ENCODE measurements around the gene RBP4.
"Not testable (repeated sequence)": the region's sequence is repeated elsewhere in the genome, so short reads cannot be mapped to it uniquely, and the experiment has no call there.

Gene RBP4

DNA sequence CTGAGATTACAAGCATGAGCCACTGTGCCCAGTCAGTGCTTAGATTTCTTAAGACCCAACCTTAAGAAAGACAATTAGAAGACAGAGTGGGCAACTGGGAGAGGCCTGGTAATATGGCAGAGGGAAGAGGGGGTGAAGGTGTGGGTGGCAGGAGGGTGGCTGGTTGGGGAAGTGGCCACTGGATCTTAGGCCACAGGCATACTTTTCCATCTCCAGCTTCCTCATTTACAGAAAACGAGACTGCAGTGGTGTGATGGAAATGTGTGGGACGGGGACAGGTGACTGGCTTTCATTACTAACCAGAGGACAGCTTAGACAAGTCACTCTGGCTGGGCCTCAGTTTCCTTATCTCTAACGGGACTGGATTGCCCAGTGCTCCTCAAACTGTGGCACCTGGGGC lies 35.6 kb downstream of the RBP4 start:
- no peak for DNase-seq

DNA sequence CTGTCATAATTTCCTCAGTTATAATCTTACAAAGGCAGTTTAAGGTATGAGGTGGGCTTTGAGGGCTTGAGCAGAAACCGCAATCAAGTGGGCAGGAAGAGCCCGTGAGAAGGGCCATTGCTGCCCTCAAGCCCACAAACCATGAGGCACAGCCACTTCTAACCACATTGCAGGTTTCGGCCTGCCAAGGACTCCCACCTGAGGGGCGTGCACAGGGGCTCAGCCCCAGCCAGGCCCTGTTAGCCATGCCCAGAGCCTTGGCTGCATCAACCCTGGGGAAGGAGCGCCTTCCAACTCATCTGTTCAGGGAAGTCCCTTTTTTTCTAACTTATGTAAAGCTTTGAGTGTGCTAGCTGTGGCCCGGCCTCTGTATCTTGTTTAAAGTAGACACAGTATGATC lies 40.5 kb downstream of the RBP4 start:
- DNase-seq: no peak

DNA sequence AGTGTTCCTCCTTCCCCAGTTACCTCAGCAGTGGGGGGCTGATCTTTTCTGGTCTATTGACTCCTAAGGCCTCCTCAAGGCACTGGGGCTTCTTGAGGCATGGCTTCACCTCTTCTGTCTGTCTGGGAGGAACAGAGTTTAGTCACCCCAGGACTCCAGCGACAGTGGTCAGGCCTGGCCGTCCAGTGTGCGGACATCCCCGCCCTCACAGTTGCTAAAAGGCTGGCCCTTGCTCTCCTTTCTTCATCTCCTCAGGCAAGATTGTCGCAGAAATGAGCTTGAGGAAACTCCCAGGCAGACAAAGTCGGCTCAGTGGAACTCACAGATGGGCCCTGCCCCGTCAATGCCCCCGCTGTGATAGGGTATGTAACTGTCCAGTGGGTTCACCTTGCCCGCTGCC lies 41.5 kb downstream of the RBP4 start:
- no peak for DNase-seq

DNA sequence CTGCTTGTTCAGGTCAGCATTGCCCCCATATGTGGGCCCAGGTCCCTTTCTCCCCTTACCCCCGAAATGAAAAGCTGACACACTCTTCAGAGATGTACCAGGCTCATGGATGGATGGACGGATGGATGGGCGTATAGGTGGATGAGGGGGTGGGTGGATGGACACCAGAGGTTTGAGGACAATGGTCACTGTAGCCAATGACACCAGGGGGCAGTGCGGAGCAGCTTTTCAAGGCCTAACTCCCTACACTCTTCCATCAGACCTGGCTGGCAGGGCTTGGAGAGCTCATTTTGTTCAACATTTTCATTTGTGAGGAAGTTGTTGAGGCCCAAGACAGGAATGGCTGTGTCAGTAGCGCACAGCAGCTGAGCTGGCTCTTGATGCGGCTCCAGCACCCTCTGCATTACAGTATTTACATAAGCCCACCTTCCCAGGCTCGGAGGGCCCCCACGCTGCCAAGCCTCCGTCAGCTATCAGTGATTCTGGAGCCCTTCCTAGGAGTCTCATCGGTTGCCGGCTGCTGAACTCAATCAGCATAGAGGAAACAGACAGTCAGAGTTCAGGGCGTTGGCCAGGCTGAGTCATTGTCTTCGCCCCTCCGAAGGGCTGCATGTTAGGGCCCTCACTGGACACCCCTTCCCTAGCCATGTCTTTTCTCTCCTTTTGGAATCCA lies 46.1 kb downstream of the RBP4 start:
- peak; percentile 12 for DNase-seq

DNA sequence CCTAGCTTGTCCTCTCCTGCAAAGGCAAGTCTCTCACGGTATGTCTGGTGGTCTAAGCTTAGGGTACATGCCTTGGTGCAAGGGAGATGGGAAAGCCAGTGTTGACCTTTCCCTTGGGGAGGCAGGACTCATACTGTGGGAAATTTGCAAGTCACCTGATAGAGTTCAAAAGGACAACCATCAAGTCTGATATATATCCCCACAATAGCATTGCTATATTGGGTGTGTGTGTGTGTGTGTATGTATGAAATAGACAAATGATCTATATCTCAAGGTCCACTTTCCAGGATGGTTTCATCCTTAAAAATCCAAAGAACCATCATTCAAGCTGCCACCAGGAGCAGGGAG lies 46.7 kb downstream of the RBP4 start:
- no peak for DNase-seq

DNA sequence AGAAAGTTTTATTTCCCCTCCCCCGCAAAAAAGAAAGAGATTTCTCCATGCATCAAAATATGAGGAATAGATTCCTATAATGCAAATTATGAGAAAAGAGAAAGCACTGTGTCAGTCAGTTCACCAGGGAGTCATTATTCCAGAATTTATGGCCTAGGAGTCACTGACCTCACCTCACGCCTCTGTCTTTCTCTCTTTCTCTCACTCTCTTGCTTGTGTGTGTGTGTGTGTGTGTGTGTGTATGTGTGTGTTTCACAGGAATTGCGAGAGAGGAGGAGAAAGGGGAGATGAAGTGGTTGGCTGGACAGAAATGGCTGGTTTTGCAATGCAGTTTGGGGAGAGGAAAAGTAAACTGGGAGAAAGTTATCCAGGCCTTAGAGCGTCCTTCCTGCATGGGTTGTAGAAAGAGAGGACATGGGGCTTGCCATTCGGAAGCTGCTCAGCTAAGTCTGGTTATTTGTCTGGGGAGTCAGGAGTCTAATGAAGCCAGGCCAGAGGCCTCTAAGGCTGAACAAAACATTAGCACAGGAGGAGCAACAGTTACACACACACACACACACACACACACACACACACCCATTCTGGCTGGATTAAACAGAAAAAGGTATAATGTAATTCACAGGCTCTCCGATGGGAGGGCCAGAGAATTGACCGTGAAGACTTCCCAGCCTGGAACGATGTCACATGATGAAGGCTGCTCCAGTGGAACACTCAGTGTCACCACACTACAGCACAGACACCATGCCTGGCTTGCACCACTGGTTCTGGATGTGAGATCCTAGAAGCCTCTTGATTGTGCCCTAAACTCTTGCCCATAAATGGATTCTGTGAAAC lies 47.3 kb downstream of the RBP4 start:
- no peak for DNase-seq

DNA sequence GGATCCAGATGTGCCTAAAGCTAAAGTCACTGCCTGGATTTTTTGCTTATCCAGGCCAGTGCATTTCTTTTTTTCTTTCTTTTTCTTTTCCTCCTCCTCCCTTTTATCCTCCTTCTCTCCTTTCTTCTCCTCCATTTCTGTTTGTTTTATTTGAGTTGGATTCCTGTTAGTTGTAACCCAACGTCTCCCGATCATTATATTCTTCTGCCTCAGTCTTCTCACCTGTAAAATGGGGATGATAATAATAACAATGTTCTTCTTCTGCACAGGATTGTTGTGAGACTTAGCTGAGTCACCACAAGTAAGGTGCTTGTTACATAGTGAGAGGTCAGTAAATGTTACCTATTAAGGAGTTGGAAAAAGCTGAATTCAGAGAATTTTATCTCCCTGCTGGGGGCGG lies 48.3 kb downstream of the RBP4 start:
- DNase-seq: no peak

DNA sequence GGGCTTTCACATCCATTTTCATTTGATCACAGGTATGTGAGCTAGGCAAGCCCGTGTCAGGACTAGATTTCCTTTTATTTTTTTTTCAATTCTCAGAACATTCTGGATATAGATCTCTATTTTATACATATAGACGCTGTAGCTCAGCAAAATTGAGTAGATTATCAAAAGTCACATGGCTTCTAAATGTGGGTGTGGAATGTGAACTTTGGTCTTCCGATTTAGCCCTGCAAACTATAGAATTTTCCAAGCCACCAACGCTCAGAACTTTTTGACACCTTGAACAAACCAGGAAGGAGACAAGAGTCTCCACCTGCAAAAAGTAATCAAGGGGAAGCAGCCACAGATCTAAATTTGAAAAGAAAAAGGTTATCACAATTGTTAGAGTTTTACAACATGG lies 50.4 kb downstream of the RBP4 start:
- DNase-seq: no peak

DNA sequence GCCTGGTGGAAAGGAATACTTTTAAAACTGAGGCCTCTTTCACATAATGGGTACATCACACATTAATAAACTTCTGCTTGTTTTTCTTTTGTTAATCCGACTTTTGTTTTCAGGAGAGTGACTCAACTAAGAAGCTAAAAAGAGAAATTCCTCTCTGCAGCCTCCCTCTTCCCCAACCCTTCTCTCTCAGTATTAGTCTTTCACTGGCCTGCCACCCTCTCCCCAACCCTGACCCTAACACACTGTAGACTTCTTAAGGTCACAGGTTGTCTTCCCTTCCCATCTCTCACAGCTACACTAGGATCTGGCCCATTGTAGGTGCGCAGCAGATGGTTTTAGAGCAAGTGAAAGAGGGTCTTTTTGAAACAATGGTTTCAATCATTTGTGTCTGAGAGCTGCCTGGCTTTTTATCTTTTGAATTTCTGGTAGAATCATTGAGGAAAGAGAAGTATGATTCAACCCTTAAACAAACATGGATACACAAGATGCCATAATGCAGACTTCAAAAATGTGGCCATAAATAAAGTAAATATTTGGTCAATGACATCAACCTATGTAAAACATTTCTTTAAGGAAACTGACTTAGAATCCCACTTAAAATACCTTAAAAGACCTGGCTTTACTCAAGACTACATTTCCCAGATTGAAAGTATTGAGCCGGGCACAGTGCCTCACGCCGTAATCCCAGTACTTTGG lies 52.5 kb downstream of the RBP4 start:
- DNase-seq: no peak

DNA sequence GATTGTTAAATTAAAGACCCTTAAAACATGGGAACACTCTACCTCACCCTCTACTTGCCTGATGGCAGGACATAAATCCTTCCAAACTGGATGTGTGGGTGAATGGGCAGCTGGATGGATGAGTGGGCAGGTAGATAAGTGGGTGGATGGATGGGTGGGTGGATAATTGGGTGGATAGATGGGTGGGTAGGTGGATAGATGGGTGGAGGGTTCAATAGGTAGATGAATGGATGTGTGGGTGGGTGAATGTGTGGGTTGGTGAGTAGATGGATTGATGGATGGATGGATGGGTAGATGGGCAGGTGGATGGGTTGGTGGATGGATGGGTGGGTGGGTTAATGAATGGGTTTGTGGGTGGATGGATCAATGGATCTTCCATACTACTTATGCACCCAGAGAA lies 53.5 kb downstream of the RBP4 start:
- DNase-seq: no peak

DNA sequence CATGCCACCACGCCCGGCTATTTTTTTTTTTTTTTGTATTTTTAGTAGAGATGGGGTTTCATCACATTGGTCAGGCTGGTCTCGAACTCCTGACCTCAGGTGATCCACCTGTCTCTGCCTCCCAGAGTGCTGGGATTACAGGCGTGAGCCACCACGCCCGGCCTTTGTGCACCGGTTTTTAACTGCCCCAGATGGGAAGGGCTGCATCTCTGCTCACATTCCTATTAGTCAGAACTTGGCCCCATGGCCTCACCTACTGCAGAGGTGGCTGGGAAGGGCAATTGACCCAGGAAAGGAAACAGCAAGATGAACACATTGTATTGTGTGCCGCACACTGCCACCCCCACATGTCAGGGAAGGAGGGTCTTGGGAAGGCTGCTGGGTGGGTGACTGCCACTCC lies 54.0 kb downstream of the RBP4 start:
- DNase-seq: not testable (repeated sequence)

DNA sequence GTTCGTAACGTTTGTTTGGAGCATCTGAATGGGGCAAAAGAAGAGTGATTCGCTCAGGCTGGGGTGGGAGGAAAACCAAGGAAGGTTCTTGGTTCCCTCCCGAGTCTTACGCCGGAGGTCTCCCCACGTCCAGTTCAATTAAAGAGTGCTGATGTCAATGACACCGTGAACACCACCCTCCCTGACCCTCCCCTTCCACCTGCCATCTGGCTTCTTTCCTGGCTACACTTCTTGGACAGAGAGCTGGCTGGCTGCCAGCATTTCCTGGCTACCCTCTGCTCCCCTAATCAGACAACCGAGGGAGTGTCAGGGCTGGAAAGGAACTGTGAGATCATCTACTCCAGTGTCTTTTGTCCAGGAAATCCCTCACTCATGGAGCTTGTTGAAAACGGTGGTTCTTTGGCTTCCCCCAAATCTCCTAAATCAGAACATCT lies 58.7 kb downstream of the RBP4 start:
- no peak for DNase-seq
